T-helper 1 cell treated with Interleukin-12 subunit alpha and Interleukin-12 subunit beta and Interleukin-4 antibody, amounts not matched to agents 30 μg/mL and 1 μg/mL, for 36 hours (primary cell): ENCODE data around the gene TLCD3A.
"Not testable (repeated sequence)": the region's sequence is repeated elsewhere in the genome, so short reads cannot be mapped to it uniquely, and the experiment has no call there.

Source experiments
- H3K27ac Mint-ChIP-seq: one replicate; pipeline ENCODE4 v1.8.0; 2021; ENCODE audit warnings: mild to moderate bottlenecking, mixed read lengths
- H3K27me3 Mint-ChIP-seq: one replicate; pipeline ENCODE4 v1.8.0; 2021; ENCODE audit warnings: low read depth, mixed read lengths
- H3K36me3 Mint-ChIP-seq: one replicate; pipeline ENCODE4 v1.8.0; 2021; ENCODE audit warnings: low read depth, mixed read lengths
- H3K4me1 Mint-ChIP-seq: one replicate; pipeline ENCODE4 v1.8.0; 2021; ENCODE audit warnings: low read depth, mixed read lengths
- H3K4me3 Mint-ChIP-seq: one replicate; pipeline ENCODE4 v1.8.0; 2021; ENCODE audit warnings: mild to moderate bottlenecking, moderate library complexity, mixed read lengths
- H3K9me3 Mint-ChIP-seq: one replicate; pipeline ENCODE4 v1.8.0; 2021; ENCODE audit warnings: mixed read lengths

Gene TLCD3A

GRCh38 chr17:781805-782731 lies 49.7 kb downstream of the TLCD3A start, which contains the start of the genes GLOD4 and MRM3:
TSS of gene GLOD4 (minus strand) at chr17:782280. CDS start at chr17:782255, 25 bp downstream.
TSS of gene MRM3 (plus strand) at chr17:782353. CDS start at chr17:782379, 26 bp downstream.
- H3K27ac Mint-ChIP-seq: peak within 1 kb of the TSS; percentile 97
- peaks cover 12% of the 10 kb centered on the region for H3K36me3 Mint-ChIP-seq
- H3K4me1 Mint-ChIP-seq: peaks cover 24% of the 10 kb centered on the region
- H3K27me3 Mint-ChIP-seq: no peaks in the 10 kb centered on the region
- no peaks in the 10 kb centered on the region for H3K9me3 Mint-ChIP-seq
- peak within 1 kb of the TSS; percentile 98 for H3K4me3 Mint-ChIP-seq

GRCh38 chr17:784143-784542 lies 51.7 kb downstream of the TLCD3A start:
- peak overlapping the region; percentile 6 for H3K27ac Mint-ChIP-seq
- H3K4me1 Mint-ChIP-seq: peaks cover 24% of the 10 kb centered on the region
- no peaks in the 10 kb centered on the region for H3K27me3 Mint-ChIP-seq
- peaks cover 11% of the 10 kb centered on the region for H3K36me3 Mint-ChIP-seq
- H3K9me3 Mint-ChIP-seq: no peaks in the 10 kb centered on the region
- H3K4me3 Mint-ChIP-seq: peak overlapping the region; percentile 98

GRCh38 chr17:785901-786300 lies 53.5 kb downstream of the TLCD3A start:
- H3K4me3 Mint-ChIP-seq, H3K9me3 Mint-ChIP-seq, H3K27me3 Mint-ChIP-seq, H3K27ac Mint-ChIP-seq: not testable (repeated sequence)
- Mint-ChIP-seq H3K36me3 (peaks cover 12% of the 10 kb centered on the region), H3K4me1 (peaks cover 24% of the 10 kb centered on the region)

- Mint-ChIP-seq H3K4me3 (no peak overlapping the region), H3K36me3 (peaks cover 13% of the 10 kb centered on the region), H3K4me1 (peaks cover 16% of the 10 kb centered on the region), H3K27me3 (no peaks in the 10 kb centered on the region), H3K9me3 (no peaks in the 10 kb centered on the region), H3K27ac (no peak overlapping the region)
Observed at GRCh38 chr17:787641-788221, 55.3 kb downstream of the TLCD3A start.

- no peak overlapping the region for H3K4me3 Mint-ChIP-seq
- no peaks in the 10 kb centered on the region for H3K9me3 Mint-ChIP-seq
- H3K27me3 Mint-ChIP-seq: no peaks in the 10 kb centered on the region
- peaks cover 13% of the 10 kb centered on the region for H3K36me3 Mint-ChIP-seq
- no peak overlapping the region for H3K27ac Mint-ChIP-seq
- H3K4me1 Mint-ChIP-seq: peaks cover 11% of the 10 kb centered on the region
Observed at GRCh38 chr17:788551-788950, 56.2 kb downstream of the TLCD3A start.

- Mint-ChIP-seq H3K27ac (no peak overlapping the region), H3K4me1 (peaks cover 7% of the 10 kb centered on the region), H3K27me3 (no peaks in the 10 kb centered on the region), H3K9me3 (no peaks in the 10 kb centered on the region), H3K36me3 (peaks cover 13% of the 10 kb centered on the region), H3K4me3 (no peak overlapping the region)
Observed at GRCh38 chr17:789160-789840, 56.9 kb downstream of the TLCD3A start.

DNA sequence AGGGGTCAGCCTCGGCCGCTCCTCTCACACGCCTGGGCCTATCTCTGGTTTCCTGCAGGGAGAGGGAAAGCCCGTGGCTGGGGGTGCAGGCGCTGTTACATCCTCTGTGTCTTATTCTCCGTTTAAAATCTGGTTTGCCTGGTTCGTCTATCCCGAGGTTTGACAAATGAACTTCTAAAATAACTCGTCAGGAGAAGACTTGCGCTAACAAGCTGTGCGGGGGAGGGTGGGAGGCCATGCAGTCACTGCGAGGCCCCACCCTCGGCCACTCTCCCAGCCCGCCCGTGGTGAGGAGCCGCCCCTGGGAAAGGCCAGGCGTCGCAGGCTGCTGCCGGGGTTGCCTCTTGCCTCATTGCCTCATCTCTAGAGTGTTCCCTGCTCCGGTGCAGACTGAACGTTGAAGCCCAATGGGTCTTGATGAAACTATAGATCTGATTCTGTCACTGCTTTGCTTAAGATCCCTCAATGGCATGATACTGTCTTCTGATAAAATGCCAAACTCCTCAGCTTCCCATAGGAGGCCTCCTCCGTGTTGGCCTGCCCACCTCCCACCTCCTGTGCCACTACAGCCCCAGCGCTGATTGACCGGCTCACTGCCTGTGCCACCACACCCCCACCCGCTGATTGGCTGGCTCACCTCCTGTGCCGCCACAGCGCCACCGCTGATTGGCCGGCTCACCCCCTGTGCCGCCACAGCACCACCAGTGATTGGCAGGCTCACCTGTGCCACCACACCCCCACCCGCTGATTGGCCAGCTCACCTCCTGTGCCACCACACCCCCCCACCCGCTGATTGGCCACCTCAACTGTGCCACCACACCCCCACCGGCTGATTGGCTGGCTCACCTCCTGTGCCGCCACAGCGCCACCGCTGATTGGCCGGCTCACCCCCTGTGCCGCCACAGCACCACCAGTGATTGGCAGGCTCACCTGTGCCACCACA lies 57.8 kb downstream of the TLCD3A start:
- H3K4me3 Mint-ChIP-seq, H3K27me3 Mint-ChIP-seq, H3K4me1 Mint-ChIP-seq, H3K27ac Mint-ChIP-seq, H3K9me3 Mint-ChIP-seq: not testable (repeated sequence)
- H3K36me3 Mint-ChIP-seq: peaks cover 13% of the 10 kb centered on the region

- H3K4me1 Mint-ChIP-seq, H3K9me3 Mint-ChIP-seq, H3K27me3 Mint-ChIP-seq, H3K4me3 Mint-ChIP-seq, H3K27ac Mint-ChIP-seq: not testable (repeated sequence)
- peaks cover 13% of the 10 kb centered on the region for H3K36me3 Mint-ChIP-seq
Observed at GRCh38 chr17:790874-791247, 58.5 kb downstream of the TLCD3A start.

DNA sequence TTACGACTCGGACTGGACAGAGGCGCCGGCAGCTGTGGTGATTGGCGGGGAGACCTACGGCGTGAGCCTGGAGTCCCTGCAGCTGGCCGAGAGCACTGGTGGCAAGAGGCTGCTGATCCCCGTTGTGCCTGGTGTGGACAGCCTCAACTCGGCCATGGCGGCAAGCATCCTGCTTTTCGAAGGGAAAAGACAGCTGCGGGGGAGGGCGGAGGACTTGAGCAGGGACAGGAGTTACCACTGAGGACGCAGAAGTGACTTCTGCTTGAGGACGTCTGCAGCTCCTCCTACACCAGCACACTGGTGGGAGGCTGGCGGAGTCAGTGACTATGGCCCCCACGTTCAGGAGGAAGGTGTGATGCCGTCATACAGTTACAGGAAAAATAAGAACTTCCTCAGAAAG lies 59.4 kb downstream of the TLCD3A start:
- Mint-ChIP-seq H3K27ac (no peak overlapping the region), H3K4me1 (peaks cover 8% of the 10 kb centered on the region), H3K27me3 (no peaks in the 10 kb centered on the region), H3K36me3 (peaks cover 13% of the 10 kb centered on the region), H3K4me3 (no peak overlapping the region), H3K9me3 (no peaks in the 10 kb centered on the region)

DNA sequence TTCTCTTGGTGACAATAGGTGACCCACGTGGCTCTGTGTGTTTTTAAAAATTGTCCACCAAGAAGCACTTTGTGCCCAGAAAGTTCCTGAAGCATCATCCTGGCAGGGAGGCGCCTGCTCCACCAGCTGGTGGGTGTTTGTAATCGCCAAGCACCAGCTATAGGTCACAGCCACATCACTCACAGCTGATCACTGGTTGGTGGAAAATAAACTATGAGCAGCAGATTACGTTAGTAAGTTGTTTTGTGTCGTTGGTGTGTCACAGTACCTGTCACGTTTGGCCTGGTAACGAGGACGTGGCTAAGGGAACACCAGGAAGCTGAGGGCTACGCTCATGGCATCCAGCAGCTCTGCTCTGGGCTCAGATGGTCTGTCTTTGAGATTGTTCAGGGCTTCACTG lies 59.9 kb downstream of the TLCD3A start:
- Mint-ChIP-seq H3K27ac (no peak overlapping the region), H3K4me1 (peaks cover 8% of the 10 kb centered on the region), H3K27me3 (no peaks in the 10 kb centered on the region), H3K4me3 (no peak overlapping the region), H3K9me3 (no peaks in the 10 kb centered on the region), H3K36me3 (peaks cover 13% of the 10 kb centered on the region)
